Activated effector memory CD4-positive, alpha-beta T cell treated with Interleukin-2 at 50 U/mL for 16 hours (primary cell): ENCODE measurements around the gene LYL1.

Experiments
- DNase-seq: peaks from one replicate; pipeline ENCODE4 v3.0.0-alpha.2; 2020

Gene LYL1

GRCh38 chr19:13128583-13128982 lies 25.9 kb upstream of the LYL1 start:
- DNase-seq = no peak

DNA sequence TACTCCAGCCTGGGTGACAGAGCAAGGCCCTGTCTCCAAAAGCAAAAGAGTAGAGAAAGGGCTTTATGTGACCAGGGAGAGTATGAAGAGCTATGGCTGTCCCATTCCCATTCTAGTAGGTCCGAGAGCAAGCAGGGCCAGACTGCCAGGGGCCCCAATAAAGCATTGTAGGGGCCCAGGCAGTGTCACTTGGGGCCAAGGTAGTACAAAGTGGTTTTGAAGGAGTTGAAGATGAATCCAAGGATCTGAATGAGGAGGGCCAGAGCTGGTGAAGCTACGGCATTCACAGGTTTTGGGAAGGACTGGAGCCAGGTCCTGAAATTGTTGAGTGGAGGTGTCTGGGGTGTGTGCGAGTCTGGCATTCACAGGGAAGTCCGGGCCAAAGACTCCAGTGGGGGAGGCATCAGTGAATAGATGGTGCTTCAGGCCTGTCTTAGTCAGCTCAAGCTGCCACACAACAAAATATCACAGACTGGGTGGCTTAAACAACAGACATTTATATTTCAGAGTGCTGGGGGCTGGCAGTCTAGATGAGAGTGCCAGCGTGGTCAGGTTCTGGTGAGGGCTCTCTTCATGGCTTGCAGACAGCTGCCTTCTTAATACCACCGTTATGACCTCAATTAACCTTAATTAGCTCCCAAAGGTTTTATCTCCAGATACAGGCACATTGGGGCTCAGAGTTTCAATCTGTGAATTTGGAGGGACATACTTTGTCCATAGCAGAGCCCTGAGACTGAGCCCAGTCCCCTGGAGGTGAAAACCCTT lies 25.3 kb upstream of the LYL1 start:
- no peak for DNase-seq

GRCh38 chr19:13127051-13127450 lies 24.4 kb upstream of the LYL1 start:
- DNase-seq = no peak

DNA sequence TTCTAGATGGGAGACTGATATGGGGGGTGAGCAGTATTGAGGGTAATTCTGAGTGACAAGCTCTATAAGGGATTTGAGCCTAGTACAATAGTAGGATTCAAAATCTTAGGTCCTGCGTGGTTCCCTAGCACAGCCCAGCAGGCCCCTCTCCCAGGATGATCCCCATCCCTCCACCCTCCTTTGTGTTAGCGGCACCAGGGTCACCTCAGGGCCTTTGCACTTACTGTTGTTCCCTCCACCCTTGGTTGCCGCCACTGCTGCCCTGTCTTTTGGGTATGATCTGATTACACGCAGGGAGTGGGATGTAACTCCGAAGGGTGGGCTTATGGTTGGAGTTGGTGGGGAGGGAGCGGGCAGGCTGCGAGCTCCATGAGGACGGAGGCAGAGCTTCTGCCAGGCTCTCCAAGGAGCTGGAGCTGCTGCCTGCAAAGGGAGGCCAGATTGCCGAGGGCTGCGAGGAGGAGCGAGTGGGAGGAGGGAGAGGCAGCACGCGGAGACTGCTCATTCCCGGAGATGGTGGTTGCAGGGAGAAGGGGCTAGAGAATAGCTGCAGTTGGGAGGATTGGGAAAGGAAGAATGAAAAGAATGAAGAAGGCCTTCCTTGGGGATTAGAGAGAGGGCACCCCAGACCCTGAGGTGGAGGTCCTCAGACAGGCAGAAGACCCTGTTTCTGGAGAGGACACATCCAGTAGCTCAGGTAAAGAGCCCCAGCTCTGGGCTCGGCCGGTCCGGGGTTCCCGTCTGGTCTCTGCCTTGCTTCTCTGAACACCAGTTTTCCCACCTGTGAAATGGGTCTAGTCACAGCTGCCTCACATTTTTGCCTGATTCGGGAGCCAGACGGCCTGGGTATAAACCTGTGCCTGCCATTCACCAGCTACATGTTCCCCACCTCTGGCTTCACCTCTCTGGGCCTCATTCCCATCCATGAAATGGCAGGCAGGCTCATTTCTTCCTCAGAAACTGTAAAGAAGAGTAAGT lies 20.6 kb upstream of the LYL1 start:
- no peak for DNase-seq

DNA sequence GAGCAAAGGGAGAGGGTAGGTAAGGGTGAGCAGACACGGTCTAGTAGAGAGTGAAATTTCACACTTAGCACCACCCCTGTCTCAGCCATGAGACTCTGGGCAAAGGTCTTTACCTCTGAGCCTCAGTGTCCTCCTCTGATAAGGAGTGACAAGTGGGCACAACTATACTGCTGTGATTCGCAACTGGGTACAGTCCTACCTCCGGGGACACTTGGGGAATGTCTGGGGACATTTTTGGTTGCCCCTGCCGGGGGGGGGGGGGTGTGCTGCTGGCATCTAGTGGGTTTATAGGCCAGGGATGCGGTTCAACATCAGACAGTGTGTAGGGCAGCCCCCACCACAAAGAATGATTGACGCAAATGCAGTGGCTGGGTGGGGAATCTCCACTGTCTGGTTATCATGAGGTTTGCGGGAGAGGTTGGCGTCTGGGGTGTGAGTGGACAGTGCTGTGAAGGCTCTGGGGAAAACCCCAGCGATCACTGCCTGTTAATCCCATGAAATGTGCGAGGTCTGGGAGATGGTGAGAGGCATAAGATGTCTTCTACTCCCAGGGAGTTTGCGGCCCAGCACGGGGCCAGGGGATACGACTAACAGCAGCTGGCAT lies 19.7 kb upstream of the LYL1 start:
- DNase-seq = no peak

DNA sequence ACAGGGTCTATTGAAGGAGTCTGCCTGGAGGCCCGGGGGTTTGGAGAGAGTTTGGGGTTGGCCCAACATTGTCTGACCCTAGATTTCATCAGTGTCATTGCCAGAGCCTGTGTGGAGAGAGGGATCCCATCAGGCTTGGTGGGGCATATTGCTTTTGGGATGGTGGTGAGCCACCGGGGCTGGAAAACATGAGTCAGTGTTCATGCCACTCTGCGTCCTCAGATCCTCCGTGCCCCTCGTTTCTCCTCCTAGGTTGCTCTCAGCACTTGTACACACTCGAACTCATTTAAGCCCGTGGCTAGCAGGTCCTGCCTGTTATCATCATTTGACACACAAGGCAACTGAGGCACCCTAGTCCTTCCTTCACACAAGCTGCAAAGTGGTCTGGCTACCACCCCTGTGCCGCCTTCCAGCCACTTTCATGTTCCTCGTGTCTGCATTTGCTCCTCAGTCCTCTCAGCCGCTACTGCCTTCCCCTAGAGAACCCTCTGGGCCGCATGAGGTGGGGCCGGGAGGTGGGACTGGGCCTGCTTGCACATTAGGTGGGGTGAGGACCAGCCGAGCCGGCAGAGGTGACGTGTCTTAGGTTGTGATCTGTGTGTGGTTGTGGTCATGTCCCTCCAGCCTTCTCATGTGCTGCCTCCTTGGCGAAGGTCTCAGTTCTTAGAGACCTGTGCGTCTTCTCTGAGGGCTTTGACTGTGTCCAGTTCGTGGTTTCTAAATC lies 19.1 kb upstream of the LYL1 start:
- DNase-seq = no peak

- DNase-seq = no peak
Measured at GRCh38 chr19:13120817-13121216, 18.2 kb upstream of the LYL1 start.

DNA sequence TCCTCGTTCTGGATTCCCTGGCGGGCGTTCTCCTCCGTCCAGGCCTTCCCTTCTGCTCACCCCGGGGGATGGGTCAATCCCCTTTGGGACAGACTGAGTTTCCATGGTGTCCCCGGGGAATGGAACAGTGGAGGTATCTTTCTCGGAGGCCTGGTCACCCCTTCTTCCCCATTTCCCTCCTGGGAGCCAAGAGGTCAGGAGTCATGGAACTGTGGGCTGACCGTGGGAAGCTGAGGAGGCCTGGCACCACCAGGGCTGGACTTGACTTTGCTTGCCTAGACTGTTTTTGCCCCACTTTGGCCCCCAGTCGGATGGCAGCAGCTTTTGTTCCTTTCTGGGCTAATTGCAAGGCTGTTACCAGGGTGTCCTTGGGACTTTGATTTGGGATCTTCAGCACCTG lies 17.4 kb upstream of the LYL1 start:
- no peak for DNase-seq

DNA sequence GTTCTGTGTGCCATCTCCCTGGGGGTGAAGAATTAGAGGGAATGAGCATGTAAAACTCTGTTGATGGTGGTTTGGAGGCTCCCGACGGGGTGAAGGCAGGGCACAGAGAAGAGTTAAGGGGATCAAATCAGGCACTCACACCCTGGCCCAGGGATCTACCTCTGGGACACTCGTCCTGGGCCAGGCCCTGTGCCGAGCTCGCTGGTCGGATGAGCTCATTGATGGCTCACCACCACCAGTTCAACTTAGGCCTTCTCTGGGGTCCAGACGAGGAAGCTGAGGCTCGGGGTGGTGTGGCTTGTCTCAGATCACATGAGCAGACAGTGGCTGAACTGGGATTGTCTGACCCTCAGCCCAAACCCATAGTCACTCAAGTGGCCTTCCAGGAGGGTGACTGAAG lies 17.0 kb upstream of the LYL1 start:
- no peak for DNase-seq

- DNase-seq = no peak
Measured at GRCh38 chr19:13118424-13119193, 16.0 kb upstream of the LYL1 start.

GRCh38 chr19:13117772-13118423 lies 15.2 kb upstream of the LYL1 start, which contains the start of gene NACC1:
TSS of gene NACC1 (plus strand) at chr19:13118264. CDS start at chr19:13135208, 16,944 bp downstream.
- DNase-seq = peak; percentile 86

- no peak for DNase-seq
Measured at GRCh38 chr19:13117176-13117771, 14.6 kb upstream of the LYL1 start.

DNA sequence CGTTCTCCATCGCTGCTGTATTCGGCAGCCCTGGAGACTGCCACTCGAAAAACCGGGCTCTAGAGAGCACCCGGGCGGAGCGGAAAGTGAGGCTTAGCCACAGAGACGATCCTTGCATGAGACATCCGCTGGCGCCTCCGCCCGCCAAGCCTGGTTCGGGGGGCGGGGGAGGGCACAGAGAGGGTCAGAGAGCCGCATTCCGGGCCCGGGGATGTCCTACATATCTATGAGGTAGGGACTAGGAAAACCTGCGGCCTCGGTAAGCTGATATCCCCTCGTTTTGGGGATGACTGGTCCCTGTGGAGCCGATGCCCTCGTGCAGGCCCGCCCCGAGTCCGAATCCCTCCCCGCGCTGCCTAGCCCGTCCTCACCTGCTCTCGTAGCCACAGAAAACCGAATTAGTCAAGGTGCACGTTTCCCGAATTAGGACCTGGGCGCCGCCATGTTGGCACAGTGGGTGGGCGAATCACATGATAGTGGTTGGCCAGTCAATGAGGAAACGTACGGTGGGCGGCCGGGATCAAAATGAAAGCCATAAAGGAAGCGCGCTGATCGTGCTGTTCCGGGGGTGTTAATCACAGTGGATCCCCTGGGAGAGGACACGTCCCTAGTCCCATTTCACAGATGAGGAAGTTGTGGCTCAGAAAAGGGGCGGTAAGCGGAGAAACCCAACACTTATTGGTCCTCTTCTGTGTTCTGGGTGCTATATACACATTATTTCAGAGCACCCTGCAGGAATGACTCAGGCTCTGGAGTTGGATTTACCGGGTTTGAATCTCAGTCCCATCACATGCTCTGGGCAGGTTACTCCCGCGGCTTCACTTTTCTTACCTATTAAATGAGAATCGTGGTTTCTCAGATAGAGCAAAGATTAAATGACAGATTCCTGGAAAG lies 13.9 kb upstream of the LYL1 start, which contains the start of gene TRMT1:
TSS of gene TRMT1 (minus strand) at position 459 of the 894 bp plus-strand sequence. CDS start at position 118, 341 bp downstream.
- peak; percentile 81 for DNase-seq

DNA sequence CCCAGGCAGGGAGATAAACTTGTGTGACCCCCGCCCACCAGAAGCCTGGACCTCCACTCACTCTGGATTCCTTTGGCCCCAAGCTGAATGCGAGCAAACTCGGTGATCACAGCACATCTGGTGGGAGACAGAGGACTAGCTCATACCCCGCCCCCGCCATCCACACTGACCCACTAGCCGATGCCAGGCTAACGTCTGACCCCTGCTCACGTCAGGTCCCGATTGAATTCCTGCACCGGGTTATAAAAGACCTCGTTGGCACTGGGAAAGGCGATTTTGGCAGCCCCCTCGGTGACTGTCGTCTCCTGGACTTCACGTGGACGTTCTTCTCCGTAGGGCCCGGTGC lies 13.3 kb upstream of the LYL1 start:
- DNase-seq = no peak

- DNase-seq = no peak
Measured at GRCh38 chr19:13112555-13112954, 9.9 kb upstream of the LYL1 start.

- no peak for DNase-seq
Measured at GRCh38 chr19:13110099-13110610, 7.5 kb upstream of the LYL1 start.

GRCh38 chr19:13109361-13110098 lies 6.9 kb upstream of the LYL1 start:
- no peak for DNase-seq

GRCh38 chr19:13104848-13105711 lies 2.4 kb upstream of the LYL1 start:
- peak; percentile 34 for DNase-seq
